GM12878 (cell line): ENCODE results near the gene ZNF680.

ENCODE experiments used
- BACH1 ChIP-seq: fragments of 450-650 bp; IDR thresholded peaks from 2 replicates; pipeline ENCODE4 v1.6.1; 2017; ENCODE audit warnings: mild to moderate bottlenecking, borderline replicate concordance
- BCLAF1 ChIP-seq: fragments of 450-650 bp; IDR thresholded peaks from 2 replicates; pipeline ENCODE4 v1.6.1; 2017; ENCODE audit warnings: antibody characterized with exemption, mild to moderate bottlenecking, moderate library complexity
- CBFB ChIP-seq: IDR thresholded peaks from 2 replicates; pipeline ENCODE4 v1.6.1; 2016; ENCODE audit warnings: antibody characterized with exemption, low read depth
- CHD2 ChIP-seq: IDR thresholded peaks from 2 replicates; pipeline ENCODE4 v1.6.1; 2011; ENCODE audit warnings: low read depth, low read length, improper control_type of control experiment, borderline replicate concordance
- CTCF ChIP-seq, 3 experiments: IDR thresholded peaks in 2 of 3; conservative IDR thresholded peaks in 1 of 3; 2 replicates each; pipeline ENCODE4 v1.5.1; 2011; ENCODE audit warnings: low read depth in 3 of 3, low read length in 3 of 3, mild to moderate bottlenecking in 3 of 3, control low read depth in 2 of 3, moderate library complexity in 2 of 3, inconsistent platforms in 1 of 3, mixed read lengths in 1 of 3; ENCODE audit not compliant: control insufficient read depth in 2 of 3, insufficient read depth in 1 of 3; ENCODE audit errors: extremely low read depth in 1 of 3
- EZH2 ChIP-seq: IDR thresholded peaks from 2 replicates; pipeline ENCODE4 v1.6.1; 2012; ENCODE audit warnings: low read depth, mild to moderate bottlenecking, control low read depth, inconsistent platforms, low read length, borderline replicate concordance; ENCODE audit not compliant: control insufficient read depth
- FOS ChIP-seq: IDR thresholded peaks from 3 replicates; pipeline ENCODE4 v1.6.1; 2011; ENCODE audit warnings: borderline replicate concordance; ENCODE audit not compliant: insufficient read length; ENCODE audit errors: extremely low read depth
- MAX ChIP-seq: IDR thresholded peaks from 2 replicates; pipeline ENCODE4 v1.6.1; 2012; ENCODE audit warnings: low read depth, low read length, improper control_type of control experiment
- MXI1 ChIP-seq: fragments of 150-350 bp; IDR thresholded peaks from 2 replicates; pipeline ENCODE4 v1.6.1; 2011; ENCODE audit warnings: low read depth, mild to moderate bottlenecking, inconsistent platforms, low read length, improper control_type of control experiment
- RAD21 ChIP-seq: IDR thresholded peaks from 2 replicates; pipeline ENCODE4 v1.6.1; 2011; ENCODE audit warnings: mild to moderate bottlenecking, low read depth, low read length, moderate library complexity; ENCODE audit not compliant: insufficient read depth
- RFX5 ChIP-seq: IDR thresholded peaks from 2 replicates; pipeline ENCODE4 v1.6.1; 2011; ENCODE audit warnings: low read depth, low read length, improper control_type of control experiment
- SUZ12 ChIP-seq: fragments of 200-600 bp; sonication (generic); IDR thresholded peaks from one replicate; pipeline ENCODE4 v1.6.1; 2018; ENCODE audit warnings: antibody characterized with exemption, mild to moderate bottlenecking; ENCODE audit not compliant: unreplicated experiment
- USF2 ChIP-seq: IDR thresholded peaks from 2 replicates; pipeline ENCODE4 v1.6.1; 2011; ENCODE audit warnings: low read depth, low read length, improper control_type of control experiment, borderline replicate concordance

GRCh38 chr7:64574540-64575099, 11.7 kb upstream of the ZNF680 start:
- no peak for TF ChIP-seq RFX5
- no peak for TF ChIP-seq FOS
- TF ChIP-seq RAD21 = no peak
- TF ChIP-seq MXI1 = no peak
- no peak for TF ChIP-seq CHD2
- no peak for TF ChIP-seq MAX
- TF ChIP-seq BACH1 = no peak
- no peak for TF ChIP-seq CTCF (IDR thresholded peaks at IDR 0.05 in 2 of 3, conservative IDR thresholded peaks at IDR 0.05 in 1 of 3; ENCODE audit: control insufficient read depth in 2 of 3, extremely low read depth in 1 of 3, insufficient read depth in 1 of 3, low read depth in 3 of 3, low read length in 3 of 3)
- TF ChIP-seq SUZ12 = no peak
- TF ChIP-seq USF2 = no peak
- TF ChIP-seq BCLAF1 = no peak
- TF ChIP-seq EZH2 = no peak
- TF ChIP-seq CBFB = no peak
